GM12878 (cell line): ENCODE measurements around the gene YTHDF1. TPM values are rescaled to one million over a fixed set of nuclear protein-coding genes. Genes with fewer than 3 reads are reported as not detected.

ENCODE experiments used
- ATAC-seq: fragments of 200-7000 bp; cut with Tn5 transposase; 3 replicates; pipeline ENCODE4 v1.9.1; 2020; ENCODE audit warnings: mild to moderate bottlenecking, moderate library complexity
- BruUV-seq: library from RNA; stranded (reverse); fragments of 400-500 nt; replicated peaks from 2 replicates; lab custom pipeline; 2021; lab: Mats Ljungman, UMichigan
- CTCF ChIA-PET: fragments of 300-600 bp; sonication (Branson Sonifier 250); formaldehyde crosslinking; extraction: SDS; loops from one replicate; lab custom pipeline; 2021; ENCODE audit warnings: inconsistent platforms; lab: Yijun Ruan, JAX
- POLR2A ChIA-PET: fragments of 350-600 bp; formaldehyde crosslinking; extraction: SDS; loops from one replicate; lab custom pipeline; 2021; ENCODE audit warnings: inconsistent platforms; lab: Charles Lee
- RAD21 ChIA-PET: fragments of 300-600 bp; sonication (Branson Sonifier 250); formaldehyde crosslinking; loops from one replicate; lab custom pipeline; 2023; ENCODE audit warnings: antibody characterized with exemption; ENCODE audit not compliant: unreplicated experiment; lab: Charles Lee
- SMC1A ChIA-PET: fragments of 300-600 bp; sonication (Branson Sonifier 250); formaldehyde crosslinking; loops from one replicate; lab custom pipeline; 2023; ENCODE audit not compliant: unreplicated experiment, uncharacterized antibody; lab: Charles Lee
- DNase-seq: peaks from one replicate; pipeline ENCODE4 v3.0.0-alpha.2; 2011; ENCODE audit warnings: low read depth, low spot score
- FAIRE-seq: peaks from 3 replicates; lab custom pipeline; 2011; peaks lifted over from hg19 to GRCh38; lab: Jason Lieb, UNC
- H2AFZ ChIP-seq: 2 replicates; pipeline ENCODE4 v1.6.0; 2011; ENCODE audit warnings: low read depth, low read length, control low read depth; ENCODE audit not compliant: control insufficient read depth
- H3K27ac ChIP-seq: 2 replicates; pipeline ENCODE4 v1.5.1; 2011; ENCODE audit warnings: control low read depth; ENCODE audit not compliant: control insufficient read depth, insufficient read depth
- H3K27me3 ChIP-seq, 2 experiments: replicated peaks in 1 of 2; 2 replicates each; pipeline versions ENCODE4 v1.6.0 to v1.6.1; 2011; ENCODE audit warnings: low read length in 1 of 2; ENCODE audit not compliant: control insufficient read depth in 2 of 2, insufficient read depth in 2 of 2
- H3K36me3 ChIP-seq, 2 experiments: 2 replicates each; pipeline ENCODE4 v1.5.1; 2011; ENCODE audit warnings: low read length in 1 of 2; ENCODE audit not compliant: control insufficient read depth in 2 of 2, insufficient read depth in 2 of 2
- H3K4me1 ChIP-seq: 2 replicates; pipeline ENCODE4 v1.6.1; 2011; ENCODE audit warnings: mild to moderate bottlenecking, low read length, moderate library complexity, mixed read lengths; ENCODE audit not compliant: control insufficient read depth, insufficient read depth
- H3K4me2 ChIP-seq: 2 replicates; pipeline ENCODE4 v1.6.0; 2011; ENCODE audit warnings: control low read depth; ENCODE audit not compliant: control insufficient read depth, insufficient read depth
- H3K4me3 ChIP-seq: fragments of 200-600 bp; sonication (generic); 2 replicates; pipeline ENCODE4 v1.5.1; 2016
- H3K79me2 ChIP-seq: 2 replicates; pipeline ENCODE4 v1.6.0; 2011; ENCODE audit warnings: low read length; ENCODE audit not compliant: control insufficient read depth, insufficient read depth
- H3K9ac ChIP-seq: 2 replicates; pipeline ENCODE4 v1.8.0; 2011; ENCODE audit warnings: low read length, control low read depth, mixed read lengths; ENCODE audit not compliant: control insufficient read depth, insufficient read depth
- H3K9me3 ChIP-seq: replicated peaks from 3 replicates; pipeline ENCODE4 v1.5.1; 2011; ENCODE audit warnings: mild to moderate bottlenecking, low read length; ENCODE audit not compliant: control insufficient read depth, insufficient read depth
- H4K20me1 ChIP-seq: 2 replicates; pipeline ENCODE4 v1.6.0; 2011; ENCODE audit not compliant: control insufficient read depth, insufficient read depth
- BCL3 ChIP-seq: IDR thresholded peaks from 2 replicates; pipeline ENCODE4 v1.6.1; 2011; ENCODE audit warnings: borderline replicate concordance, low read depth, mild to moderate bottlenecking, moderate library complexity, low read length; ENCODE audit not compliant: insufficient read depth, poor library complexity, severe bottlenecking
- CREB1 ChIP-seq: IDR thresholded peaks from 2 replicates; pipeline ENCODE4 v1.6.1; 2012; ENCODE audit warnings: low read depth, mild to moderate bottlenecking, inconsistent platforms
- NFYB ChIP-seq: IDR thresholded peaks from 2 replicates; pipeline ENCODE4 v1.6.1; 2011; ENCODE audit warnings: low read depth, mild to moderate bottlenecking, low read length, improper control_type of control experiment, moderate library complexity; ENCODE audit not compliant: insufficient read depth
- NR2C1 ChIP-seq: fragments of 450-650 bp; IDR thresholded peaks from 2 replicates; pipeline ENCODE4 v1.6.1; 2017; ENCODE audit warnings: antibody characterized with exemption, mild to moderate bottlenecking, moderate library complexity
- PBX3 ChIP-seq: IDR thresholded peaks from 2 replicates; pipeline ENCODE4 v1.6.1; 2011; ENCODE audit warnings: mild to moderate bottlenecking, low read depth, low read length, moderate library complexity; ENCODE audit not compliant: insufficient replicate concordance
- PML ChIP-seq: IDR thresholded peaks from 2 replicates; pipeline ENCODE4 v1.6.1; 2012; ENCODE audit warnings: low read length, inconsistent platforms
- SP1 ChIP-seq: IDR thresholded peaks from one replicate; pipeline ENCODE4 v1.6.1; 2011; ENCODE audit warnings: low read depth, low read length
- SREBF1 ChIP-seq: IDR thresholded peaks from 2 replicates; pipeline ENCODE4 v1.6.1; 2012; ENCODE audit warnings: mild to moderate bottlenecking, low read length
- WGBS: methylation state at CpG from one replicate; pipeline ENCODE4 v1.1.6; 2016; ENCODE audit warnings: low lambda C conversion rate; ENCODE audit not compliant: insufficient replicate concordance, insufficient coverage; ENCODE audit errors: missing lambda C conversion rate; 5-methylcytosine and 5-hydroxymethylcytosine counted together
- in situ Hi-C: fragments of 300-500 bp; cut with MboI; formaldehyde crosslinking; loops from 9 replicates; pipeline ENCODE4 v1.14.3; 2018; ENCODE audit warnings: mixed read lengths
- intact Hi-C: fragments of 100-400 bp; cut with micrococcal nuclease; formaldehyde crosslinking; loops from one replicate; pipeline ENCODE4 v1.14.2; 2022; ENCODE audit not compliant: unreplicated experiment
- polyA plus RNA-seq, 11 experiments: library from polyadenylated mRNA; depleted of rRNA in 4 of 11; unstranded in 6 of 11; stranded (reverse) in 5 of 11; fragments of >200 nt; fragmentation: Nextera tagmentation in 4 of 11; fragmentation: Illumina TruSeq in 1 of 11; extraction: Ambion mirVana in 4 of 11; extraction: Trizol in 1 of 11; gene quantifications; 1 replicate in 1 of 11; 2 replicates in 10 of 11; pipeline versions ENCODE4 v1.2.1 to v1.2.3, GENCODE V29; 2011 to 2016; ENCODE audit warnings: inconsistent platforms in 2 of 11, missing spikeins in 2 of 11, low read depth in 1 of 11
- total RNA-seq, 4 experiments: library from RNA; depleted of rRNA in 3 of 4; stranded (reverse); fragments of >200 nt in 3 of 4; fragmentation: Illumina TruSeq in 1 of 4; extraction: Trizol in 1 of 4; gene quantifications; 2 replicates each; pipeline versions ENCODE4 v1.2.1 to v1.2.3, GENCODE V29; 2013 to 2021

The YTHDF1 gene
- total and polyA plus RNA-seq, 10 of the 15 experiments (the other 5 are each of a cell fraction or from before 2014, with no cell fraction given): 4.6 to 37.8 (median 20.5) TPM

GRCh38 chr20:63191400-63191799, 24.5 kb downstream of the YTHDF1 start:
- Histone ChIP-seq H3K4me1 (no peaks in the 10 kb centered on the region), H2AFZ (no peak overlapping the region), H3K79me2 (no peaks in the 10 kb centered on the region), H3K9me3 (no peaks in the 10 kb centered on the region), H3K4me3 (no peak overlapping the region), H3K27me3 (no peaks in the 10 kb centered on the region), H3K27ac (no peak overlapping the region), H3K36me3 (peaks cover 0 to 3% of the 10 kb centered on the region in 2 experiments), H3K9ac (no peak overlapping the region), H3K4me2 (no peak overlapping the region), H4K20me1 (no peaks in the 10 kb centered on the region; the same call in 1 of the 2 replicates)
- DNase-seq (no peak), ATAC-seq (no peak), FAIRE-seq (no peak)
- CTCF ChIA-PET: no interaction called here
- no peak for TF ChIP-seq SREBF1
- no peak for TF ChIP-seq PML
- TF ChIP-seq PBX3: no peak
- TF ChIP-seq SP1: no peak
- peak; percentile 65 for TF ChIP-seq BCL3
- no peak for TF ChIP-seq NFYB
- no peak for TF ChIP-seq NR2C1
- TF ChIP-seq CREB1: no peak
- no TSS peak for BruUV-seq
- POLR2A ChIA-PET: no interaction called here
- in situ Hi-C loops: no loop called here
- RAD21 ChIA-PET: no interaction called here
- 81% methylated on average over 14 of the region's 14 CpGs for WGBS
- intact Hi-C loops: no loop called here
- SMC1A ChIA-PET: no interaction called here
